ENCODE results near the gene LAPTM4A.

DNA sequence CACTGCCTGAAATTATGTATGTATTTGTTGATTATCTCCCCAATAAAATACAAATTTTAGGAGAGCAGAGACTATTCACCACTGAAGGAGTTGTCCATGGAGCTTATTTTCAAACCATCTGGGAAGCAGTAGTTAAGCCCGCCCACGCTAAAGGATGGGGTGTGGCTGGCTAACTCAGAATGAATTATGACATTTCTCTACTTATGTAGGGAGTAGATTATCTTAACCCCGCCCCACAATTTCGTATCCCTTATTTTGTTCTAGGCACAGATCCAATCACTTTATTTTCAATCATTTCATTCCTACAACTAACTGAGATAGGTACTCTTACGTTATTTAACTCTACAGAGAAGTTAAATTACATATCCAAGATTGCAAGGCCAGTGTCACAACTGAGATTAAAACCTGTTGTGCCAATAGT, 1.4 kb upstream of the LAPTM4A start:
- TF ChIP-seq, protein P1, sequence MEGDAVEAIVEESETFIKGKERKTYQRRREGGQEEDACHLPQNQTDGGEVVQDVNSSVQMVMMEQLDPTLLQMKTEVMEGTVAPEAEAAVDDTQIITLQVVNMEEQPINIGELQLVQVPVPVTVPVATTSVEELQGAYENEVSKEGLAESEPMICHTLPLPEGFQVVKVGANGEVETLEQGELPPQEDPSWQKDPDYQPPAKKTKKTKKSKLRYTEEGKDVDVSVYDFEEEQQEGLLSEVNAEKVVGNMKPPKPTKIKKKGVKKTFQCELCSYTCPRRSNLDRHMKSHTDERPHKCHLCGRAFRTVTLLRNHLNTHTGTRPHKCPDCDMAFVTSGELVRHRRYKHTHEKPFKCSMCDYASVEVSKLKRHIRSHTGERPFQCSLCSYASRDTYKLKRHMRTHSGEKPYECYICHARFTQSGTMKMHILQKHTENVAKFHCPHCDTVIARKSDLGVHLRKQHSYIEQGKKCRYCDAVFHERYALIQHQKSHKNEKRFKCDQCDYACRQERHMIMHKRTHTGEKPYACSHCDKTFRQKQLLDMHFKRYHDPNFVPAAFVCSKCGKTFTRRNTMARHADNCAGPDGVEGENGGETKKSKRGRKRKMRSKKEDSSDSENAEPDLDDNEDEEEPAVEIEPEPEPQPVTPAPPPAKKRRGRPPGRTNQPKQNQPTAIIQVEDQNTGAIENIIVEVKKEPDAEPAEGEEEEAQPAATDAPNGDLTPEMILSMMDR (conservative IDR thresholded peaks at IDR 0.05 in 1 of 2, IDR thresholded peaks at IDR 0.05 in 1 of 2; ENCODE audit: extremely low read depth in 1 of 2, insufficient read depth in 1 of 2, low read depth in 1 of 2, low read length in 2 of 2), result no peak
- TF ChIP-seq EZH2 (IDR thresholded peaks at IDR 0.05; ENCODE audit: borderline replicate concordance, low read length), result no peak
